GM20431 (cell line): Measurements from ENCODE around the gene HP1BP3.

ENCODE experiments used
- in situ Hi-C: fragments of 300-500 bp; cut with MseI, MboI; formaldehyde crosslinking; loops from one replicate; pipeline ENCODE4 v1.15.0; 2020; ENCODE audit warnings: low sequenced_read_pairs; ENCODE audit not compliant: unreplicated experiment

The HP1BP3 gene

GRCh38 chr1:20698195-20698910 lies 88.8 kb downstream of the HP1BP3 start:
- in situ Hi-C loops = loop anchor here (10.0 kb wide), 1 partner anchor 496 kb away; no protein-coding TSS in a partner anchor

- in situ Hi-C loops = loop anchor here (10.0 kb wide), 1 partner anchor 497 kb away; no protein-coding TSS in a partner anchor
Observed at GRCh38 chr1:20697563-20697962, 89.5 kb downstream of the HP1BP3 start.

DNA sequence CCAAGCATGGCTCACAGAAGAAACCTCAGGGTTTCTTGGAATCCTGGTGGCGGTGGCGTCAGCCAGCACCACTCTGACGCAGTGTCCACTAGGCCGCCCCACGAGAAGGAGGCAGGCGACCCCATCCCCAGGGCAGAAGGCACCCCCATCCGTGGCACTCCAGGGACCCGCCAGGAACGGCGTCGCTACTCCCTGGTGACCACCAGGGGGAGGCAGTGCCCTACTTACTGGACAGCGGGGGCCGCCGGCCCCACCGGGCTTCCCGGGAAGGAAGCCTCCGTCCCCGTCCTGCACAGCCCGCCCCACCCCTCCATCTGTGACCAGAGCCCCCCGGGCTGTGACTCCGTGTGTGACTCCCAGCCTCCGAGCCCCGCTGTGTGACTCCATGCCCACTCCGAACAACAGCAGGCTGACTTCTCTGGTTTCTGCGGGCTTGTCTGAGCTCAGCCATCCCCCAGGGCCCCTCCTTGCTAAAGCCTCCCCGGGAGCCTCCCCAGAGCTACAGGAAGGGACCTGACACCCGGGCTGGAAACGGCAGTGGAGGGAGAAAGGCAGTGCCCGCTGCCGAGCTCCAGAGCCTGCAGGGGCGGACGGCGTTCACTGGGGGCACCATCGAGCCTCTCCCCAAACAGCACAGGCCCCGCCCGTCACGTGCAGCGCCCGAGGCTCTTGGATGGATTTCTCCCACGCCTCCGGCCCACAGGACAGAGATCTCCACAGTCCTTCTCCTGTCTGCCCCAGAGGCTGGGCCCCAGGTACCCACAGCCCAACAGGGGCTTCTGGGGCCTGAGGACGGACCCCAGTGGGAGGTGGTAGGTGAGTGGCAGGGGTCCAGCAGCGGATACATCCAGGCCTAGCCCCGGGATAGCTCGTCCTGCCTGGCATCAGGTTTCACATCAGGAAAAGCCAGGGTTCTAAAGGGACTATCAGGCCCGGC lies 90.4 kb downstream of the HP1BP3 start:
- in situ Hi-C loops = loop anchor here (10.0 kb wide), 1 partner anchor 498 kb away; no protein-coding TSS in a partner anchor

GRCh38 chr1:20695515-20695914 lies 91.6 kb downstream of the HP1BP3 start:
- in situ Hi-C loops = loop anchor here (10.0 kb wide), 1 partner anchor 499 kb away; no protein-coding TSS in a partner anchor

GRCh38 chr1:20693623-20694022 lies 93.5 kb downstream of the HP1BP3 start:
- in situ Hi-C loops = loop anchor here (10.0 kb wide), 1 partner anchor 501 kb away; no protein-coding TSS in a partner anchor
